ENCODE measurements around the gene LAPTM5.

The LAPTM5 gene

GRCh38 chr1:30732277-30732996 is 25.1 kb downstream of the LAPTM5 start:
- no peak for DNase-seq (ENCODE audit: insufficient read length, low spot score)

GRCh38 chr1:30731806-30732276 is 25.7 kb downstream of the LAPTM5 start:
- no peak for DNase-seq (ENCODE audit: insufficient read length, low spot score)
- FAIRE-seq = no peak

More at GRCh38 chr1:30732277-30732996, 25.1 kb downstream of the LAPTM5 start:
- FAIRE-seq = no peak

GRCh38 chr1:30731109-30731805 is 26.3 kb downstream of the LAPTM5 start:
- FAIRE-seq = no peak
- no peak for DNase-seq (ENCODE audit: insufficient read length, low spot score)

- no peak for DNase-seq (ENCODE audit: insufficient read length, low spot score)
- FAIRE-seq = peak; percentile 59
These were observed 27.0 kb downstream of the LAPTM5 start for GRCh38 chr1:30730346-30731108.

GRCh38 chr1:30729901-30730300 is 27.7 kb downstream of the LAPTM5 start:
- FAIRE-seq (no peak), DNase-seq (ENCODE audit: insufficient read length, low spot score) (no peak)

- FAIRE-seq (peak; percentile 64), DNase-seq (ENCODE audit: insufficient read length, low spot score) (no peak)
These were observed 28.5 kb downstream of the LAPTM5 start for GRCh38 chr1:30728832-30729638.

- no peak for DNase-seq (ENCODE audit: insufficient read length, low spot score)
- no peak for FAIRE-seq
These were observed 29.2 kb downstream of the LAPTM5 start for GRCh38 chr1:30728340-30728739.

GRCh38 chr1:30727824-30728223 is 29.8 kb downstream of the LAPTM5 start:
- no peak for DNase-seq (ENCODE audit: insufficient read length, low spot score)
- FAIRE-seq = no peak

GRCh38 chr1:30726773-30727684 is 30.5 kb downstream of the LAPTM5 start:
- no peak for FAIRE-seq
- no peak for DNase-seq (ENCODE audit: insufficient read length, low spot score)

GRCh38 chr1:30726236-30726635 is 31.3 kb downstream of the LAPTM5 start:
- DNase-seq (ENCODE audit: insufficient read length, low spot score) (no peak), FAIRE-seq (no peak)

- FAIRE-seq (no peak), DNase-seq (ENCODE audit: insufficient read length, low spot score) (no peak)
These were observed 32.0 kb downstream of the LAPTM5 start for GRCh38 chr1:30725450-30726095.

- DNase-seq (ENCODE audit: insufficient read length, low spot score) = no peak
- no peak for FAIRE-seq
These were observed 32.7 kb downstream of the LAPTM5 start for GRCh38 chr1:30724655-30725421.

GRCh38 chr1:30724175-30724574 is 33.4 kb downstream of the LAPTM5 start:
- FAIRE-seq (no peak), DNase-seq (ENCODE audit: insufficient read length, low spot score) (no peak)

- FAIRE-seq = no peak
- no peak for DNase-seq (ENCODE audit: insufficient read length, low spot score)
These were observed 34.2 kb downstream of the LAPTM5 start, which contains the start of gene MATN1 for GRCh38 chr1:30723331-30723755. Gene MATN1 (minus strand): TSS chr1:30723585. CDS start chr1:30723551, 34 bp downstream.

- DNase-seq (ENCODE audit: insufficient read length, low spot score) (no peak), FAIRE-seq (no peak)
These were observed 35.6 kb downstream of the LAPTM5 start for GRCh38 chr1:30721812-30722537.

- FAIRE-seq = no peak
These were observed 36.2 kb downstream of the LAPTM5 start for GRCh38 chr1:30721341-30721793.

More at GRCh38 chr1:30721341-30721793, 36.2 kb downstream of the LAPTM5 start:
- DNase-seq (ENCODE audit: insufficient read length, low spot score) = no peak
